ENCODE results near the gene SOWAHA. TPM values are rescaled to one million over a fixed set of nuclear protein-coding genes. Genes with fewer than 3 reads are reported as not detected.

The SOWAHA gene
- total RNA-seq, 1 donor: under 0.01 TPM

- DNase-seq (ENCODE audit: insufficient read length, low spot score, missing footprints): no peak
- H3K9me3 ChIP-seq (ENCODE audit: low read depth, low read length): no peaks in the 10 kb centered on the region
- H3K4me3 ChIP-seq (ENCODE audit: insufficient read depth, low read length): no peak overlapping the region
- peaks cover 61% of the 10 kb centered on the region for H3K79me2 ChIP-seq (ENCODE audit: insufficient read depth, low read length)
- no peak overlapping the region for H3K27ac ChIP-seq (ENCODE audit: low read depth, low read length)
- peaks cover 51% of the 10 kb centered on the region for H4K20me1 ChIP-seq (ENCODE audit: insufficient read depth, low read length)
- H3K4me2 ChIP-seq (ENCODE audit: insufficient read depth, low read length): no peak overlapping the region
- TF ChIP-seq, protein P1, sequence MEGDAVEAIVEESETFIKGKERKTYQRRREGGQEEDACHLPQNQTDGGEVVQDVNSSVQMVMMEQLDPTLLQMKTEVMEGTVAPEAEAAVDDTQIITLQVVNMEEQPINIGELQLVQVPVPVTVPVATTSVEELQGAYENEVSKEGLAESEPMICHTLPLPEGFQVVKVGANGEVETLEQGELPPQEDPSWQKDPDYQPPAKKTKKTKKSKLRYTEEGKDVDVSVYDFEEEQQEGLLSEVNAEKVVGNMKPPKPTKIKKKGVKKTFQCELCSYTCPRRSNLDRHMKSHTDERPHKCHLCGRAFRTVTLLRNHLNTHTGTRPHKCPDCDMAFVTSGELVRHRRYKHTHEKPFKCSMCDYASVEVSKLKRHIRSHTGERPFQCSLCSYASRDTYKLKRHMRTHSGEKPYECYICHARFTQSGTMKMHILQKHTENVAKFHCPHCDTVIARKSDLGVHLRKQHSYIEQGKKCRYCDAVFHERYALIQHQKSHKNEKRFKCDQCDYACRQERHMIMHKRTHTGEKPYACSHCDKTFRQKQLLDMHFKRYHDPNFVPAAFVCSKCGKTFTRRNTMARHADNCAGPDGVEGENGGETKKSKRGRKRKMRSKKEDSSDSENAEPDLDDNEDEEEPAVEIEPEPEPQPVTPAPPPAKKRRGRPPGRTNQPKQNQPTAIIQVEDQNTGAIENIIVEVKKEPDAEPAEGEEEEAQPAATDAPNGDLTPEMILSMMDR (IDR thresholded peaks at IDR 0.05; ENCODE audit: extremely low read depth, low read depth, low read length): no peak
- peaks cover 22% of the 10 kb centered on the region for H3K4me1 ChIP-seq (ENCODE audit: insufficient read depth, low read length)
- H3K36me3 ChIP-seq (ENCODE audit: insufficient read depth, low read length): peaks cover 9% of the 10 kb centered on the region
- H3K27me3 ChIP-seq (ENCODE audit: insufficient read depth, low read length): no peaks in the 10 kb centered on the region
- H2AFZ ChIP-seq (ENCODE audit: low read length): no peak overlapping the region
Measured at GRCh38 chr5:132768485-132768868, 44.6 kb upstream of the SOWAHA start.

DNA sequence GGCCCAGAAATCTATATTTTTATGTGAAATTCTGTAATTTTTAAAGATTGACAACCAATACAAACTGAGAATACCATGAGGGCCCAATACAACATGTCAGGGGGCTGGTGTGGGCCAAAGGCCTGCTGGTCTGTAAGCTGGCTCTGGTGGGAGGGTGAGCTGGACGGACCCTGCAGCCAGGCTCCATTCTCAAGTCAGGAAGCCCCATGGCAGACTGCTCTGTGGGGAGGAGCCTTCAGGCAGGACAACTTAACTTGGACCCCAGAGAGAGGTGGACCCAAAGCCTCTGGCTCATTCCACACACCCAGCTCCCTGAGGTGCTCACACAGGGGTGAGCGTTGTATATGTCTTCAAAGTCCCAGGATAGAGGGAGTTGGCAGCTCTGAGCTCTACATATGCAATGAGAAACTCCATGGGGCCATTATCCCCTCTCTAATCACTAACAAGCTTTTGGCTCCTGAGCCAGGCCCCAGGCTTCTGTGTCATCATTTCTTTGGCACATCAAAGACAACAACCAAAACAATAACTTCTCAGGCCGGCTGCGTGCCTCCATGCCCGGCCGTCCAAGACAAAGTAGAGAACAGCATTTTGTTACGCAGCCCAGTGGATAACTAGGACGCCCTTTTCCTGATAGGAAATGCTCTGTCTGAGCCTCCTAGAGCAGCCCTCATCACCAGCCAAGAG is 42.5 kb upstream of the SOWAHA start:
- Histone ChIP-seq H3K9me3 (ENCODE audit: low read depth, low read length) (no peaks in the 10 kb centered on the region), H3K4me3 (ENCODE audit: insufficient read depth, low read length) (no peak overlapping the region), H3K4me2 (ENCODE audit: insufficient read depth, low read length) (no peak overlapping the region), H4K20me1 (ENCODE audit: insufficient read depth, low read length) (peaks cover 64% of the 10 kb centered on the region), H2AFZ (ENCODE audit: low read length) (no peak overlapping the region), H3K4me1 (ENCODE audit: insufficient read depth, low read length) (peaks cover 25% of the 10 kb centered on the region), H3K36me3 (ENCODE audit: insufficient read depth, low read length) (no peaks in the 10 kb centered on the region), H3K27me3 (ENCODE audit: insufficient read depth, low read length) (no peaks in the 10 kb centered on the region), H3K79me2 (ENCODE audit: insufficient read depth, low read length) (peaks cover 82% of the 10 kb centered on the region), H3K27ac (ENCODE audit: low read depth, low read length) (no peak overlapping the region)
- TF ChIP-seq, protein P1 (IDR thresholded peaks at IDR 0.05; ENCODE audit: extremely low read depth, low read depth, low read length): no peak
- DNase-seq (ENCODE audit: insufficient read length, low spot score, missing footprints): no peak

GRCh38 chr5:132771503-132771998 is 41.6 kb upstream of the SOWAHA start:
- Histone ChIP-seq H3K27me3 (ENCODE audit: insufficient read depth, low read length) (no peaks in the 10 kb centered on the region), H3K4me2 (ENCODE audit: insufficient read depth, low read length) (no peak overlapping the region), H3K4me3 (ENCODE audit: insufficient read depth, low read length) (no peak overlapping the region), H3K79me2 (ENCODE audit: insufficient read depth, low read length) (peaks cover 81% of the 10 kb centered on the region), H2AFZ (ENCODE audit: low read length) (no peak overlapping the region), H3K9me3 (ENCODE audit: low read depth, low read length) (no peaks in the 10 kb centered on the region), H4K20me1 (ENCODE audit: insufficient read depth, low read length) (peaks cover 56% of the 10 kb centered on the region), H3K4me1 (ENCODE audit: insufficient read depth, low read length) (peaks cover 30% of the 10 kb centered on the region), H3K27ac (ENCODE audit: low read depth, low read length) (peak overlapping the region; percentile 44), H3K36me3 (ENCODE audit: insufficient read depth, low read length) (no peaks in the 10 kb centered on the region)
- DNase-seq (ENCODE audit: insufficient read length, low spot score, missing footprints): peak; percentile 93
- TF ChIP-seq, protein P1 (IDR thresholded peaks at IDR 0.05; ENCODE audit: extremely low read depth, low read depth, low read length): no peak

- H3K4me2 ChIP-seq (ENCODE audit: insufficient read depth, low read length): no peak overlapping the region
- no peaks in the 10 kb centered on the region for H3K27me3 ChIP-seq (ENCODE audit: insufficient read depth, low read length)
- TF ChIP-seq, protein P1 (IDR thresholded peaks at IDR 0.05; ENCODE audit: extremely low read depth, low read depth, low read length): no peak
- H3K36me3 ChIP-seq (ENCODE audit: insufficient read depth, low read length): no peaks in the 10 kb centered on the region
- H2AFZ ChIP-seq (ENCODE audit: low read length): no peak overlapping the region
- no peak overlapping the region for H3K4me3 ChIP-seq (ENCODE audit: insufficient read depth, low read length)
- no peak overlapping the region for H3K27ac ChIP-seq (ENCODE audit: low read depth, low read length)
- no peak for DNase-seq (ENCODE audit: insufficient read length, low spot score, missing footprints)
- H3K9me3 ChIP-seq (ENCODE audit: low read depth, low read length): no peaks in the 10 kb centered on the region
- peaks cover 73% of the 10 kb centered on the region for H3K79me2 ChIP-seq (ENCODE audit: insufficient read depth, low read length)
- peaks cover 46% of the 10 kb centered on the region for H4K20me1 ChIP-seq (ENCODE audit: insufficient read depth, low read length)
- H3K4me1 ChIP-seq (ENCODE audit: insufficient read depth, low read length): peaks cover 26% of the 10 kb centered on the region
Measured at GRCh38 chr5:132772291-132773070, 40.6 kb upstream of the SOWAHA start.
